HG03469 (cell line): Measurements from ENCODE around the gene KRT222.

Experiments used
- ATAC-seq: cut with Tn5 transposase; IDR thresholded peaks from one replicate; pipeline ENCODE4 v1.9.1; 2021; ENCODE audit warnings: mild to moderate bottlenecking, moderate library complexity, moderate number of reproducible peaks; ENCODE audit not compliant: unreplicated experiment

The KRT222 gene

GRCh38 chr17:40664582-40665333, at the start of gene KRT222:
Gene KRT222 (minus strand): TSS chr17:40665177. CDS start chr17:40665099, 78 bp downstream.
- no peak for ATAC-seq

- ATAC-seq = no peak
Measured at GRCh38 chr17:40714473-40714872, 49.5 kb upstream of the KRT222 start.

- no peak for ATAC-seq
Measured at GRCh38 chr17:40707745-40708144, 42.8 kb upstream of the KRT222 start.

- no peak for ATAC-seq
Measured at GRCh38 chr17:40705584-40705983, 40.6 kb upstream of the KRT222 start.

GRCh38 chr17:40703652-40704051, 38.7 kb upstream of the KRT222 start, which contains the start of gene KRT24:
Gene KRT24 (minus strand): TSS chr17:40703752. CDS start chr17:40703693, 59 bp downstream.
- ATAC-seq = no peak

GRCh38 chr17:40702271-40702670, 37.3 kb upstream of the KRT222 start:
- no peak for ATAC-seq

GRCh38 chr17:40699853-40700252, 34.9 kb upstream of the KRT222 start:
- ATAC-seq = no peak

- no peak for ATAC-seq
Measured at GRCh38 chr17:40699371-40699770, 34.4 kb upstream of the KRT222 start.

GRCh38 chr17:40697297-40697696, 32.3 kb upstream of the KRT222 start:
- no peak for ATAC-seq

GRCh38 chr17:40696651-40697072, 31.7 kb upstream of the KRT222 start:
- no peak for ATAC-seq

- no peak for ATAC-seq
Measured at GRCh38 chr17:40695874-40696472, 31.0 kb upstream of the KRT222 start.

- no peak for ATAC-seq
Measured at GRCh38 chr17:40694584-40694983, 29.6 kb upstream of the KRT222 start.

GRCh38 chr17:40687106-40687505, 22.1 kb upstream of the KRT222 start:
- ATAC-seq = no peak

GRCh38 chr17:40686192-40686591, 21.2 kb upstream of the KRT222 start:
- ATAC-seq = no peak

- no peak for ATAC-seq
Measured at GRCh38 chr17:40680998-40681397, 16.0 kb upstream of the KRT222 start.

- no peak for ATAC-seq
Measured at GRCh38 chr17:40679523-40679907, 14.5 kb upstream of the KRT222 start.

GRCh38 chr17:40678902-40679522, 14.0 kb upstream of the KRT222 start:
- ATAC-seq = no peak

- no peak for ATAC-seq
Measured at GRCh38 chr17:40675905-40676304, 10.9 kb upstream of the KRT222 start.

- ATAC-seq = no peak
Measured at GRCh38 chr17:40672654-40673053, 7.7 kb upstream of the KRT222 start.

- no peak for ATAC-seq
Measured at GRCh38 chr17:40671282-40671681, 6.3 kb upstream of the KRT222 start.

- no peak for ATAC-seq
Measured at GRCh38 chr17:40666331-40666730, 1.4 kb upstream of the KRT222 start.

GRCh38 chr17:40663252-40663651, 1.7 kb downstream of the KRT222 start:
- no peak for ATAC-seq
